ENCODE results near the gene CA5A. TPM values are rescaled to one million over a fixed set of nuclear protein-coding genes. Genes with fewer than 3 reads are reported as not detected.

Gene CA5A
- total and polyA plus RNA-seq, 2 of the 4 experiments (the other 2 are of a cell fraction) = not detected

GRCh38 chr16:87922250-87922871, 14.0 kb downstream of the CA5A start:
- no CpG with 5 or more reads among the region's 14 CpGs for WGBS, 2 experiments (ENCODE audit: extremely low coverage in 2 of 2, insufficient read length in 1 of 2)
- H3K4me2 ChIP-seq (ENCODE audit: low read depth, low read length) = no peak overlapping the region
- H3K9me1 ChIP-seq (ENCODE audit: insufficient read depth, low read length) = no peaks in the 10 kb centered on the region
- no peak overlapping the region for H3K23ac ChIP-seq (ENCODE audit: low read depth, low read length)
- no peak for TF ChIP-seq RAD21 (IDR thresholded peaks at IDR 0.05; ENCODE audit: low read length)
- TF ChIP-seq CTCF (conservative IDR thresholded peaks at IDR 0.05; ENCODE audit: low read depth, low read length) = no peak
- TF ChIP-seq SMC3 (IDR thresholded peaks at IDR 0.05; ENCODE audit: low read depth, low read length) = no peak
- TF ChIP-seq MAZ (IDR thresholded peaks at IDR 0.05; ENCODE audit: borderline replicate concordance, low read depth, low read length) = no peak
- no peak for TF ChIP-seq RFX5 (IDR thresholded peaks at IDR 0.05; ENCODE audit: low read depth, low read length)
- TF ChIP-seq BHLHE40 (IDR thresholded peaks at IDR 0.05; ENCODE audit: low read depth, low read length) = no peak
- TF ChIP-seq CHD1 (IDR thresholded peaks at IDR 0.05; ENCODE audit: low read depth, low read length) = no peak
- no peak for TF ChIP-seq POLR2A (IDR thresholded peaks at IDR 0.05; ENCODE audit: low read depth, low read length)
- no peak for TF ChIP-seq ELK1 (IDR thresholded peaks at IDR 0.05; ENCODE audit: borderline replicate concordance, low read depth, low read length)
- no peak for TF ChIP-seq MXI1 (IDR thresholded peaks at IDR 0.05; ENCODE audit: borderline replicate concordance, low read depth, low read length)
- no peak for TF ChIP-seq RCOR1 (IDR thresholded peaks at IDR 0.05; ENCODE audit: insufficient replicate concordance, low read length)
- TF ChIP-seq CEBPB (IDR thresholded peaks at IDR 0.05; ENCODE audit: low read depth, low read length) = no peak
- TF ChIP-seq MAFK (IDR thresholded peaks at IDR 0.05; ENCODE audit: low read depth, low read length) = no peak
- TF ChIP-seq NFE2L2 (IDR thresholded peaks at IDR 0.05; ENCODE audit: low read depth, low read length) = no peak
- in situ Hi-C loops (cut with MboI; ENCODE audit: low sequenced_read_pairs) = no loop called here
- no peaks in the 10 kb centered on the region for H3K79me1 ChIP-seq (ENCODE audit: low read depth in 1 of 2, low read length in 2 of 2)
- H2BK120ac ChIP-seq (ENCODE audit: low read depth, low read length) = no peak overlapping the region
- no peak overlapping the region for H2AK5ac ChIP-seq (ENCODE audit: low read depth, low read length)
- H2AK9ac ChIP-seq (replicated peaks; ENCODE audit: low read depth, low read length, poor library complexity) = no peak overlapping the region
- DNase-seq (no peak), ATAC-seq (ENCODE audit: low read depth) (no peak)
- H4K91ac ChIP-seq (ENCODE audit: insufficient read depth, low read depth, low read length) = no peak overlapping the region
- no peak overlapping the region for H2BK15ac ChIP-seq (ENCODE audit: low read depth, low read length)
- dilution Hi-C loops (cut with HindIII; ENCODE audit: low sequenced_read_pairs, unreplicated experiment) = no loop called here
- H3K56ac ChIP-seq (ENCODE audit: extremely low read depth, insufficient read depth, low read length) = no peak overlapping the region
- ChIA-PET POLR2A (ENCODE audit: unreplicated experiment) (no interaction called here), CTCF (no interaction called here)
- no peak overlapping the region for H3K27ac ChIP-seq (ENCODE audit: insufficient read depth, low read length)
- H4K8ac ChIP-seq (ENCODE audit: low read depth in 2 of 2, low read length in 2 of 2) = no peak overlapping the region
- intact Hi-C loops (cut with micrococcal nuclease) = no loop called here
- no peak overlapping the region for H3K18ac ChIP-seq (ENCODE audit: low read depth, low read length)
- no peak overlapping the region for H3K14ac ChIP-seq (replicated peaks; ENCODE audit: low read depth, low read length)
- H3K27me3 ChIP-seq (ENCODE audit: control insufficient read depth, insufficient read depth, low read length) = peaks cover 51% of the 10 kb centered on the region
- H2AFZ ChIP-seq (replicated peaks; ENCODE audit: low read length, poor library complexity) = no peak overlapping the region
- H3K4me3 ChIP-seq (ENCODE audit: insufficient read depth, low read depth, low read length) = no peak overlapping the region
- H3K36me3 ChIP-seq (ENCODE audit: control insufficient read depth, insufficient read depth, low read length) = no peaks in the 10 kb centered on the region
- no peak overlapping the region for H2BK5ac ChIP-seq (ENCODE audit: low read depth, low read length, poor library complexity, severe bottlenecking)
- BruUV-seq (replicated peaks) = no TSS peak
- H2BK20ac ChIP-seq (ENCODE audit: low read depth, low read length) = no peak overlapping the region
- no peak overlapping the region for H3K9ac ChIP-seq (ENCODE audit: low read depth, low read length)
- H3K4me1 ChIP-seq (ENCODE audit: control insufficient read depth, insufficient read depth, low read length) = no peaks in the 10 kb centered on the region
- H3K4ac ChIP-seq (ENCODE audit: low read depth, low read length) = no peak overlapping the region
- H4K5ac ChIP-seq (ENCODE audit: low read depth, low read length) = no peak overlapping the region
- H4K20me1 ChIP-seq (ENCODE audit: insufficient read depth, low read length) = no peaks in the 10 kb centered on the region
- H3K9me3 ChIP-seq (ENCODE audit: control insufficient read depth, insufficient read depth, low read length) = no peaks in the 10 kb centered on the region

Data from IMR-90 (cell line).